Limb (tissue), 2 donors: ENCODE results near the gene ACSM5.

Experiments
- DNase-seq, 2 donors: peaks; one replicate each; pipeline ENCODE4 v3.0.0-alpha.2; 2016; ENCODE audit errors: extremely low spot score in 2 of 2

Gene ACSM5, protein sequence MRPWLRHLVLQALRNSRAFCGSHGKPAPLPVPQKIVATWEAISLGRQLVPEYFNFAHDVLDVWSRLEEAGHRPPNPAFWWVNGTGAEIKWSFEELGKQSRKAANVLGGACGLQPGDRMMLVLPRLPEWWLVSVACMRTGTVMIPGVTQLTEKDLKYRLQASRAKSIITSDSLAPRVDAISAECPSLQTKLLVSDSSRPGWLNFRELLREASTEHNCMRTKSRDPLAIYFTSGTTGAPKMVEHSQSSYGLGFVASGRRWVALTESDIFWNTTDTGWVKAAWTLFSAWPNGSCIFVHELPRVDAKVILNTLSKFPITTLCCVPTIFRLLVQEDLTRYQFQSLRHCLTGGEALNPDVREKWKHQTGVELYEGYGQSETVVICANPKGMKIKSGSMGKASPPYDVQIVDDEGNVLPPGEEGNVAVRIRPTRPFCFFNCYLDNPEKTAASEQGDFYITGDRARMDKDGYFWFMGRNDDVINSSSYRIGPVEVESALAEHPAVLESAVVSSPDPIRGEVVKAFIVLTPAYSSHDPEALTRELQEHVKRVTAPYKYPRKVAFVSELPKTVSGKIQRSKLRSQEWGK

DNA sequence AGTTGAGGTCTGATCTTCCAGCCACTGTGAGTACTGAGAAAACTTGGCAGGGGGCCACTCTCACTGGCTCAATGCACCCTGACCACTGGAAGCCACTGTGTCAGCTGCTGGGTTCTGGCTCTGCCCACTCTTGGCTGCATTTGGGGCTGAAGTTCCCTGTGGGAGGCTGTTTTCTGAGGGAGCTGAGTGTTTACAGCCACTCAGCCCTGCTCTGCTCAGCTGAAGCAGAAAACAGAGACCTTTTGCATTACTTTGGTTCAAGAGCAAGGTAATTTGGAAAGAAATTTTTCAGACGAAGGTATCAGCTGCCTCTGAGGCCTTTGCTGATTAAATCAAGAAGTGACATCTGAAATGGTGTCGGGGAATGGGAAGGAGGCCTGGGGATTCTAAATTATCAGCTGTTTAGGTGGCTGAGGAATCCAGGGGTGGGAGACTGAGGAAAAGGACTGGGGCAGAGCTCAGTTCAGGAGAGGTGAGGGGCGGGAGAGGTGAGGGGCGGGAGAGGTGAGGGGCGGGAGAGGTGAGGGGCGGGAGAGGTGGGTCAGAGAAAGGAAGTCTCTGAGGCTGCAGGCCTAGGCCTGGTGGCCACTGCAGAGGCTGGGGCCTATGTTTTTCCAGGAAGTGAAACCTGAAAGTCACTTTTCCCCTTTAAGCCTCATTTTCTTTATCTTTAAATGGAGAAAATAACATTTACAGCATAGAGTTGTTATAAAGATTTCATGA is at the start of gene ACSM5:
Gene ACSM5, plus strand, starts transcription at position 137 of the 723 bp plus-strand sequence. CDS start 1,951 bp downstream, outside the sequence.
- no peak for DNase-seq

DNA sequence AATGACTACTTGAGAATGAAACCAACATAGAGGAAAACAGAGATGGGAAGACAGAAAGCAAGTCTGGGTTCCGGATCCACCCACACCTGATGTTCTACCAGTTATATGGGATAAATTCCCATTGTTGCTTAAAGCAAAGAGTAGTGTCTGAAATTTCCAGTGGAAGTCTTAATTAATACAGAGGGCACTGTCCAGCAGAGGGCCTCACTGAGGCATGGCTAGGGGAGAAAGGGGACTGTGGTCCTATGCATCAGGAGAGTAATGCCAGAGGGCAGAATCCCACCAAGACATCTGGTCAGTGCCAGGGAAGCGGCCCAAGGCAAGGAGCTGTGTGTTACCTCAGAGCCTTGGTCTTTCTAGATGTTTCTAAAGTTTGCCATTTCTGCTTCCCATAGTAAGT is 49.3 kb upstream of the ACSM5 start:
- no peak for DNase-seq

DNA sequence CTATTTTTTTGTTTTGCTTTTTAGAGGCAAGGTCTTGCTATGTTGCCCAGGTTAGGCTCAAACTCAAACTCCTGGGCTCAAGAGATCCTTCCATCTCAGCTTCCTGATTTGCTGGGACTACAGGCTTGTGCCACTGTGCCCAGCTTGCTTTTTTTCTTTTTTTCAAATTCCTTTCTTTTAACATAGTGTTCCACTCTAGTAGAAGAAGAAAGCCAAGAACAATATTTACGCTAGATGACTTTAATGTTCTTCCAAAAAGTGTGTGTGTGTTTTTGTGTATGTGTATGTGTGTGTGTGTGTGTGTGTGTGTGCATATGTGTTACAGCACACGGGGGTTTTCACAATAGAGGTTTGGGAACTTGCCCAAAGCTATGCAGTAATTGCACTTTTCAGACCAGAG is 46.1 kb upstream of the ACSM5 start:
- no peak for DNase-seq

DNA sequence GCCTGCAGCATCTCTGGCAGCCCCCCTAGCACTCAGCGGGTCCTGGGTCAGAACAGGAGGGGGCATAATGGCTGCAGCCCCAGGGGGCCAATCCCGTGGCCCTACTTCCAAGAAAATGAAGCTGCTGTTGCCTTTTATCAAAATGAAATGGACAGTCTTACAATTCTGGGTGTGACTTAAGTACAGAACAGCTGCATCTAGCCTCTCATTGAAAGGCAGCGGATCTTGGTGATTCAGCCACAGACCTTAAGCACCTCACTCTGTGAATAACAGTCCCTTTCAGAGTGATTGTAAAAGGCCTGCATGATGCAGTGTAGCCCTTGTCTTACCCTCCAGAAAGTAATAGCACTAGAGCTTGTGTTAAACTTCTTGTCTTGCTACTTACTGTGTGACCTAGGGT is 45.3 kb upstream of the ACSM5 start:
- DNase-seq, result no peak

DNA sequence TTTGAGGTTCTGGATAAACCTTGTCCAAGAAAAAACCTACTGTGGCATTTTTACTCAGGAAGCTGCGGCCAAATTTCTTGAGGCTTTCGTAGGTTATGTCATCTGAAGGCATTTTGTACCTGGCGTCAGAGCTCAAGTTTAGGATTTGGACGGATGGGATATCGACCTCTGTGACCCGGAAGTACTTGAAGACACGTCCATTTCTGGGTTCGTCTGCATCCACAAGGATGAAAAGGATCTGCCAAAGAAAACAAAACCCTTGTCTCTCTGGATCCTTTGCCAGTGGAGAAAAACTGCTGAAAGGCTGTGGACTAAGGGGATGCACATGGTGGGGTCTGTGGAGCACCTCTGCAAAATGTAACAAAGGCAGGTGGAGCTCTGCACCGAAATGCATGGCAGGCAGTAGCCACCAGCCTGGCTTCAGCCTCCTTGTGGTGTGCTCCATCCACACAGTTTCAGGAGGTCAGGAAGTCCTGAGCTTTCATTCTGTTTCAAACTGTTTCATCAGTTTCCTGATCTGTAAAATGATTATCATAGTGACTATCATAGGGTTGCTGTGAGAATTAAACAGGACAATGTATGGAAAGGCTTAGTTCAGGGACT is 39.8 kb upstream of the ACSM5 start:
- no peak for DNase-seq

DNA sequence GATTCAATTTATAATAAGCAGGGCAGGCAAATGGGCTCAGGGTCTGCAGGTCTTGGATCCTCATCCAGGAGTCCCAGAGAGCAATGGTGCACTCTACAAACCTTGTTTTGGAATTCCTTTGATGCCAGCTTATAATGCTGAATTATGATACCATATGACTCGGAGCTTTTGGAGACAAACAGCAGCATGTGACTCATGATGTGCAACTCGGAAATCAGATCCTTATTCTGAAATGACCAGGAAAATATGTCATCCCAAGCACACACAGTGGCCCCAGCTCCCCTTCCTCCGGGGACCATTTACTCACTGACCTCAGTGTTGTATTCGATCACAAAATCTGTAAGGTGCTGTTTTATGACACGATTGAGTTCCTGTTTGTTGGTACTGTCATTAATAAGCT is 36.6 kb upstream of the ACSM5 start:
- no peak for DNase-seq

DNA sequence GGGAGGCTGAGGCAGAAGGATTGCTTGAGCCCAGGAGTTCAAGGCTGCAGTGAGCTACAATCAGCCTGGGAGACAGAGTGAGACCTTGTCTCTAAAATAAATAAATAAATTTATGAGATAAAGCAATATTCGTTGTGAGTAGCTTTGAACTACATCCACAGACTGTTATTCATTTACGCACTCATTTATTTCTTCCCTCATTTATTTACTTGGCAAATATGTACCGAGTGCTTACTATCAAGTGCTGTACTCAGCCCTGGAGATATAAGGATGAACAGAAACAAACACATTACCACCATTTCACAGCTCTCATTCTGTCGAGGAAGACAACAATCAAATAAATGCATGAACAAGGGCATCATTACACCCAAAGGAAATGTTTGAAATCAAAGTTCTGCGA is 32.2 kb upstream of the ACSM5 start:
- DNase-seq, result no peak

DNA sequence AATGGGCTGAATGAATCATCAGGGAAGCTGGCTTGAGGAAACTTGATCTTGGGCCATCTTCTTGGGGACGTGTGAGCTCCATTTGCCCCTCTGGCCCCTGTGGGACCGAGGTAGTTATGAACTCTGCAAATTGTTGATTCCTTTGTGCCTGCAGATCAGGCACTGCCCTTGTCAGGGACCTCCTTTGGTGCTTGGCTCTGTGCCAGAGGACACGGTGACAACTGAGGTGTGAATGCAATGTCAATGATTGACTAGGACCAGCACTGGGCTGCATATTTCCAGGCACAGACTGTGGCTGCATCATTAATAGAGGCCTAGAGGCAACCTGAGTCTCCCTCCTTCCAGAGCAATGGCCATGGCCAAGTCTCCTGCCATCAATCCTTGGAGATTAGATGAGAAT is 28.6 kb upstream of the ACSM5 start:
- DNase-seq, result no peak

DNA sequence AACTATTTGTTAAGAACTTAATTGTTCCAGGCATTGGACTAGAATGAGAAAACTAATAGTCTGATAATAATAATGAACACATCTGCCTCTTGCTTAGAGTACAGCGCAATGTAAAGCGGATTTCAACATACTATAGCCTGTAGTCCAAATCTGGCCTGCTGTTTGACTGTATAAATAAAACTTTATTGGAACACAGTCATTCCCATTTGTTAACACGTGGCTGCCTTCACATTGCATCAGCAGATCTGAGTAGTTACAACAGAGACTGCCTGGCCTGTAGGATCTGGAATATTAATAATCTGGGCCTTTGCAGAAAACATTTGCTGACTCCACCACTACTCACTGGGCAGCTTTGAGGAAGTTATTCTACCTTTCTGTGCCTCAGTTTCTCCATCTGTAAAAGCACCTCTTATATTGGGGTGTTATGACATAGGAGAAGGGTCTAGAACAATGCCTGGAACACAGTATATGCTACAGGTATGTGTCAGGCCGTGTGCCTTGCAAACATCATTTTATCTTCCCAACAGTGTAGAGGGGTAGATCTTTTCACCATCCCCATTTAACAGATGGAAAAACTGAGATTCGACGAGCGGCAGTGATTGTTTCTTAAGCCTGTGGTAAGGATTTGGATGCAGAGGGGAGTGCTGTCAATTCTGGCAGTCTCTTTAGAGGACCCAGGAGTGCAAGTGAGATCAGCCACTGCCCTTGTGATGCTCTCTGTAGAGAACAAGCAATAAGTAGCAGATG is 27.0 kb upstream of the ACSM5 start:
- no peak for DNase-seq

DNA sequence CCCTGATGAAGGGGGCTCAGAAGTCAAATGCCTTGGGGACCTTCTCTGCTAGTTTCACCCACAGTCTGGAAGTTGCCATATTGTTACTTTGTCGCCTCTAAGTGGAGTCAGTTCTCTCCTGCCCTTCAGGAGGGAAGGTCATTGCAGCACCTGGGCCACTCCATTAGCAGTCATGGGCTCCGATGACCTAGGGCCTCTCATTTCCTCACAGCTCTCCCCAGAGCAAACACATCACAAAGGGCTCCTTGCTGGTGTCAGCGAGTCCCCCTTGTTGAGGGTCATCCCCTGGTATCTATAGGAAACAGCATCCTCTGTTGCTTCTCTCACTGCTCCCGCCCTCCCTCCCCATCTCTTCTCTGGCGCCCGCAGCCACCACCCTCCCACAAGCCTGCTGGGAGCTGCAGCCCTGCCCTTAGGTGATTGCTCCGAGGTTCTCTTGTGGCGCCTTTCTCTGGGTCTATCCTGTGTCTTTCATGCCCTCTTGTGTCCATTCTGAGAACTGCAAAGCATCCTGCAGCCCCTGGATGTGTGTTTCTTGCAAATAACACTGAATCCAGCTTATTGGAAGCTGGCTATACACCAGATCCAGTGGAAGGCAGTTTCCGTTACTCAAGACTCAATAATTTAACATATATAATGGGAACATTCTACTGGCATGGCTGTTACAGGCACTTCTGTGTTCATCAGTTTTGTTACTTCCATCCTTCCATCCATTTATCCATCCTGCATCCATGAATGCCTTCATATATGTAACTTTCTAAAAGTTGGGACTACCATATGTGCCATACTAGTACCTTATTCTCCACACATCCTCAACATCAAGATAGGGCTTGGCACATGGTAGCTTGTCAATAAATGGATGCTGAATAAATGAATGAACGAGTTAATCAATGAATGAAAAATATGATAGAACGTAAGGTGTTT is 26.0 kb upstream of the ACSM5 start:
- DNase-seq, result peak; percentile 63 to 77

DNA sequence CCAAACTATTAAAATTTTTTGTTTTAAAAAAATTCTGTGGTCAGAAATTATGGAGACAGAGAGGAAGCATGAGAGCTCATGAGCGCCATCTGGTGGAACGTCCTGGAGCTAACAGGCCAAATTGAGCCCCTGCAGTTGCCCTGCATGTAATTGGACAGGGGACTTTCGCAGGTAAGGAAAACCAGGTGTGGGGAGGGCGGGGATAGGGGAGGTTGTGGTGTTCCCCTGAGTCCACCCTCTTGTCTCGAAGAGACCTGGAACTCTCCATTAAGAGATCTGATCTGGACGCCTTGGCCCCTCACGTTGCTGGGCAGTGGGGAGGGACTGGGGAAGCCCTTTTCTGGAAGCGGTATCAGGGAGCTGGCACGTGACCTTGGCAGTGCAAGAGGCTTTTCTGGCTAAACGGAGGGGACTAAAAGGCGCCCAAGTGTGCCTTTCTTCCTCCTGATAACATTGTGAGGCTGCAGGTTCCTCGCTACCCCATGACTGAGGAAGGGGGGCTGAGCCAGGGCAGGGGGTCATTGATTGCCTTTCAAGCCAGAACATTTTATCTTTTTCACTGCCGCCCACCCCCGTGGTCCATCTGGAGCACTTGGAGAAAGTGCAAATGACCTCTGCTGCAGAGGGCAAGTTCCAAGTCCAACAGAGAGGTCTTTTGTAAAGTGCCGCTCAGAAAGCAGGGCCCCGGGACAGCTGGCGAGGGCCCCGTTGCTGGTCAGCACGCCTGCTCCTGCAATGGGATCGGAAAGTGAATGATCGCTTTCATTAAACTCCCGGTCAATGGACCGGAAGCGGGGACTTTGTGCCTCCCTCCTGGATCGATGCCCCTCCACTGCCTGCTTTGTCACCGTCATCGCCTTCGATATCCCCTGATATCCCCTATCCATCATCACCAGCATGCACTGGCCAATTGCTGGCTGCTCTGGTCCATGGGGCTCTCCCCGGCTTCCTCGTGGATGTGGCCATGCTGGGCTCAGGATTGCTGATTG is 23.2 kb upstream of the ACSM5 start:
- DNase-seq, result peak; percentile 37 to 73

DNA sequence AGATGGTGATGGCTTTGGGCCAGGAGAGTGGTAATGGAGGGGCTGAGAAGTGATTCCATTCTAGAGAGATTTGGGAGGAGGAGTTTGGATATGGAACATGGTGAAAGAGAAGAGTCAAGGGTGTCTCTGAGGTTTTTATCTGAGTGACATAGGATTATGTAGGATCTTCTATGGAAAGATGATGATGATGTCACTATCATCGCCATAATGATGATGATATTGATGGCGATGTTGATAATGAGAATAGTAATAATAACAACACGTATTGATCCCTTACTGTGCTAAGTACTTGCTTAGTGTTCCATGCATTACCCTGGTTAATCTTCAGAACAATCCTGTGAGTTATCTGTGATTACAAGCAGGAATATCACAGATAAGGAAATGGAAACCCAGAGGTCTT is 21.4 kb upstream of the ACSM5 start:
- no peak for DNase-seq

DNA sequence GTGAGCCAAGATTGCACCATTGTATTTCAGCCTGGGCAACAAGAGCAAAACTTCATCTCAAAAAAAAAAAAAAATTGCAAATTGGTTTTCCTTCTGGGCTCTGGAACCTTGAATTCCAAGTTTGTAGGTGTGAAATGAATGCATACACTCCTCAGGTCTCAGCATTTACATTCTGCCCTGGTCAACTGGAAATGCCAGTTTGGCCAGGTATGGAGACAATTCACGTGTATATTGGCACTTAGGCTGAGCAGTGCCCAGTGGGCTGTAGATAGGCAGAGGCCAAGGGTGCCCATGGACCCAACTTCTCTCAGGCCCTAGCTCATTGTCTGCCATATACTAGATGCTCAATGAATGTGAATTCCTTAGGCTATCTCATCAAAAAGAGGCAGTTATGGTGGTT is 20.5 kb upstream of the ACSM5 start:
- no peak for DNase-seq

DNA sequence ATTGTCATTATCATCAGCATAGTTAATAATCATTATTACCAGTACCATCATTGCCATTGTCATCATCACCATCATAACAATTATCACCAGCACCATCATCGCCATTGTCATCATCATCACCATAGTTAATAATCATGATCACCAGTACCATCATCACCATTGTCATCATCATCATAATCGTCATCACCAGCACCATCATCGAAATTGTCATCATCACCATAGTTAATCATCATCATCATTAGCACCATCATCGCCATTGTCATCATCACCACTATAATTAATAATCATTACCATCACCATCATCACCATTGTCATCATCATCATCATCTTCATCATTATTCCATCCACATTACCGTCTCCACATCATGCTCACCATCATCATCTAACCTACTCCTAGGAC is 18.3 kb upstream of the ACSM5 start:
- DNase-seq, result no peak

DNA sequence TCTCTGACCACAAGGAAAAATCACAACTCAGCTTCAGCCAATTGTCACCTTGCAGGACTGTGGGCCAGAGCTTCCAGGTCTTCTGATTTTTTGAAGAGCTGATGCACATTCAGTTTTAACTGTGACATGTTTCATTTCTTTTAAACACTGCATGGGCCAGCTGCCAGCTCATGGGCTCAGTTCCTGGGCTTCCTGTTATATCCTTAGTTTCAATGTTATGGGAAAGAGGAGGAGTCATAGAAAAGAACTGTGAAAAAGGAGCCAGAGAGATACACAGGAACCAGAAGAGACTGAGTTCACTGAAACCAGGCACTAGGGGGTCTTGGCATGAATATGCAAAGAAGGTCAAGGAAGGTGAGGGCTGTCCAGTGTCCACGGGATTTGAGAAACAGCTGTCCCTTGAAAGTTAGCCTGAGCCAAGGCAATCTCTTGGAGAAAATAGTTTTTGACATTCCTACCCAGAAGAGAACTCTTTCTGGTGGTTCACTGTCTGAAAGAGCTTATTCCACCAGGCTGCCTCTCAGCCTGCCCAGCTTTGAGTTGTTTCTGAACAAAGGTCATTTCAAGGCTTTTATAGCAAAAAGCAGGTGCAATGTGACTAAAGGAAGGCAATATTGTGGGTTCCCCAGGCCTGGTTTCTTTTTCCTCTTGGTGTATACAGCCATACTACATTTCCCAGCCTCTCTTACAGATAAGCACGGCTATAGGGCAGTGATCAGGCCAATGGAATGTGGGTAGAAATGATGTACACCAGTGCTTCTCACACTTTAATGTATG is 15.3 kb upstream of the ACSM5 start:
- DNase-seq, result peak in 1 of 2 donors; percentile 2

DNA sequence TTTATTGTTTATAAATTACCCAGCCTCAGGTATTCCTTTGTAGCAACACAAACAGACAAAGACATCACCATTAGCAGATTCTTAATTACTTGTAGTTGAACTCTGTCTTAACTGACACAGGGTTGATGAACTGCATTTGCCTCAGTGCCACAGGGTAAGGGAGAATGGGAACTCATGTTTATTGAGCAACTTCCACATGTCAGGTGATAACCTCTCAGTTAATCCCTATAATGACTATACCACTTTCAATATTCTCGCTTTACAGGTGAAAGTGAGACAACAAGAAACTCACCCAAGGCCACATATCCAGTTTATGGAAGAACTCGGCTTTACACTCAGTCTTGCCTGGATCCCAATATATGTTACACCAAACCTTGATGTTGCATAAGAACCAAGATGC is 13.4 kb upstream of the ACSM5 start:
- DNase-seq, result no peak

DNA sequence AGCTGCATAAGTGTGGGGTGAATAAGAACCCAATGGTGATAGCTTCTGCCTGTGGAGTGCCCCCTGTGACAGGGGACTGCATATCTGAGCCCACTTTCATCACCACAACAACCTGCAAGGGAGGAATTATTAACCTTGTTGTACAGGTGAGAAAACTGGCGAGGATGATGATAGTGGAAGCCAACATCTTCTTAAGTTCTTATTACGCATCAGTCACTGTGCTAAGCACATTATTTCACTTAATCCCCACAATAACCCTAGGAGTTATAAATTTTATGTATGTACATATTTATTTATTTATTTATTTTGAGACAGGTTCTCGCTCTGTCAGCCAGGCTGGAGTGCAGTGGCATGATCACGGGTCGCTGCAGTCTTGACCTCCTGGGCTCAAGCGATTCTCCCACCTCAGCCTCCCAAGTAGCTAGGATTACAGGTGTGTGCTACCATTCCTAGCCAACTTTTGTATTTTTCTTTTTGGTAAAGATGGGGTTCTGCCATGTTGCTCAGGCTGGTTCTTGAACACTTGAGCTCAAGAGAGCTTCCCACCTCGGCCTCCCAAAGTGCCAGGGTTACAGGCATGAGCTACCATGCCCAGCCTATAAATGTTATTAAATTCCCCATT is 12.4 kb upstream of the ACSM5 start:
- no peak for DNase-seq
